ENCODE measurements around the gene ATP5ME.
A peak's percentile ranks its signal among the peaks of the same experiment; 100 is the strongest.
"Not testable (repeated sequence)": the region's sequence is repeated elsewhere in the genome, so short reads cannot be mapped to it uniquely, and the experiment has no call there.

Gene ATP5ME

GRCh38 chr4:683247-683897, 9.3 kb upstream of the ATP5ME start:
- no peak for DNase-seq

- no peak for DNase-seq
These were observed 8.6 kb upstream of the ATP5ME start for GRCh38 chr4:682490-683172.

GRCh38 chr4:681736-682451, 7.8 kb upstream of the ATP5ME start:
- peak; percentile 43 for DNase-seq

GRCh38 chr4:680928-681645, 7.0 kb upstream of the ATP5ME start:
- peak; percentile 33 for DNase-seq

GRCh38 chr4:680551-680927, 6.5 kb upstream of the ATP5ME start:
- DNase-seq = no peak

GRCh38 chr4:680091-680490, 6.0 kb upstream of the ATP5ME start:
- DNase-seq = no peak

GRCh38 chr4:679629-680028, 5.6 kb upstream of the ATP5ME start:
- DNase-seq = no peak

- no peak for DNase-seq
These were observed 5.0 kb upstream of the ATP5ME start for GRCh38 chr4:679104-679481.

- no peak for DNase-seq
These were observed 4.4 kb upstream of the ATP5ME start for GRCh38 chr4:678331-679103.

GRCh38 chr4:677431-678293, 3.6 kb upstream of the ATP5ME start:
- DNase-seq = no peak

GRCh38 chr4:676871-677235, 2.8 kb upstream of the ATP5ME start:
- no peak for DNase-seq

- no peak for DNase-seq
These were observed 2.1 kb upstream of the ATP5ME start for GRCh38 chr4:675980-676870.

GRCh38 chr4:675036-675882, 1.2 kb upstream of the ATP5ME start:
- DNase-seq = no peak

- DNase-seq = no peak
These were observed 556 bp downstream of the ATP5ME start for GRCh38 chr4:673349-674091.

- no peak for DNase-seq
These were observed 2.3 kb downstream of the ATP5ME start for GRCh38 chr4:671769-672168.

GRCh38 chr4:669806-670559, 4.1 kb downstream of the ATP5ME start:
- DNase-seq = not testable (repeated sequence)

- DNase-seq = not testable (repeated sequence)
These were observed 5.9 kb downstream of the ATP5ME start for GRCh38 chr4:668219-668618.

- DNase-seq = no peak
These were observed 6.5 kb downstream of the ATP5ME start for GRCh38 chr4:667545-667925.
